GM19240 (cell line): Measurements from ENCODE around the gene ANKRD6.
A peak's percentile ranks its signal among the peaks of the same experiment; 100 is the strongest.

Source experiments
- DNase-seq: peaks from one replicate; pipeline ENCODE4 v3.0.0; 2011; ENCODE audit warnings: low spot score; ENCODE audit not compliant: insufficient read length

ANKRD6 gene

DNA sequence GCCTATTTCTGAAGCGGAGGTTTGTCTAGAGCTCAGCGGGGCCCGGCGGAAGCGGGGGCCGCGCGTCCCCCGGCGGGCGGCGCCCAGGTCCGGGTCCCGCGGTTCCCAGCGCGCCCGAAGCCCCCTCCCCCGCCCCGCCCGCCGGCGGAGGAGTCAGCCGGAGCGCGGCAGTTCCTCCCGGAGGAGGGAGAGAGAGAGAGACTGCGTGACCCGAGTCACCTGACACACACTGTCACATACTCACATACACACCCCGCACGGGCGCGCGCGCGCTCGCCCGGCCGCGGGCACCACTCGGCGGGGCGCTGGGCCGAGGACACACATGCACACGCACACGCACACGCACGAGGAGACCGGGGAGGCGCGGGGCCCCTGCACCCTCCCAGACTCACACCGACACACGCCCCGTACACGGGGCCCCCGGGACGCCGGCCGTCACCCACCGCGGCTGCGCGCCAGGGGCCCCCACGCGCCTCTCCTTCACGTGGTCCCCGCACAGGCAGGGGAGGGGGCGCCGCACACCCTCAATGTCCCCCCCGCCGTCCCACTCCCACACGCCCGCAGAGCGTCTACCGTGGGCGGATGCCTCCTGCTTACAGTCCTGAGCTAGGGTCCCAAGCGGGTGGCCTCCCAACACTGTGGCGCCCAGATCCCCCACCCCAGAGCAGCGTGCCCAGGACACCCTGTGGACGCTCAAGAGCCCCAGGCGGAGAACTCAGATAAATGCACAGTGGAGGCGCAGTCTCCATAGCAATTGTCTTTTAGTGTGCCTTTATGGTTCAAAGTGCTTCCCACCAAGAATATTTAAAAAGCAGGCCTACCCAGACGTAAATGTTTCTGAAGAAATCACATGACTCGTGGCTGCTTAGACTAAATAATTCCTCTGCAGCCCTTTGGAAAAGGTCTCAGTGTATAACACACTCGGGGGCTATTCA is 20.6 kb upstream of the ANKRD6 start, which contains the start of gene RRAGD:
RRAGD (minus strand) TSS at position 203 of the 935 bp plus-strand sequence. CDS start 280 bp downstream, outside the sequence.
- DNase-seq: peak; percentile 61

DNA sequence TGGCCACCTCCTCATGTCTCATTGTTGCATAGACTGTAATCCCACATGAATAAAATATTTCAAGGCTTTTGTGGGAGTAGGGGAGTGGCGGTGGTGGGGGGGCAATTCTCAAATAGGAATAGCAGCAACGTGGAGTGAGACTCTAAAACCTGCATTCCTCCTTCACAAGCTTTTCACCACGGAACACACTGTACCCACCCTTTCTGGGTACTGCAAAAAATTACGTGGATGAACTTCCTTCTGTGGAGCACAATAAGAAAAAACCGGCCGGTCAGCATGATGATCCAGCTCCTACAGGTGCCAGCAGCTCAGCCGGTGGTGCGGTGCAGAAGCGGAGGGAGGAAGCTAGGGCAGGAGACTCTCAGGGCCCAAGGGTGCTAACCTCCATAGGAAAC is 19.9 kb upstream of the ANKRD6 start:
- DNase-seq: no peak

- no peak for DNase-seq
These were observed 18.7 kb upstream of the ANKRD6 start for GRCh38 chr6:89414215-89414614.

DNA sequence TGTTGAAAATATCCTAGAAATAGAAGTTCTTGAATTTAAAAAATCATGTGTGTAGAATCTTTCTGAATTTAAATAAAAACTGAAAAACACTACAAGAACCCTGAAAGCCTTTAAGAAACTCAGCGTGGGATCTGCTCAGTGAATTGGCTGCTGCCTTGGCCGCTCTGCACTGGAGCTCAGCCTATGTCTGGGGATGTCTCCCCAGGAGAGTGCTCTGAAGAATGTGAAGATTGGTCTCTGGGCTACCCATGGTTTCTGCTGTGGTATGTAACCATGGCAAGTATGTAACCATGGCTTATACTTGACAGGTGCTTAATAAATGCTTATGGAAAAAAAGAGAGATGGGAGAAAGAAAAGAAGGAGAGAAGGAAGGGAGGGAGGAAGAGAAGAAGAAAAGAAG is 17.8 kb upstream of the ANKRD6 start:
- DNase-seq: no peak

DNA sequence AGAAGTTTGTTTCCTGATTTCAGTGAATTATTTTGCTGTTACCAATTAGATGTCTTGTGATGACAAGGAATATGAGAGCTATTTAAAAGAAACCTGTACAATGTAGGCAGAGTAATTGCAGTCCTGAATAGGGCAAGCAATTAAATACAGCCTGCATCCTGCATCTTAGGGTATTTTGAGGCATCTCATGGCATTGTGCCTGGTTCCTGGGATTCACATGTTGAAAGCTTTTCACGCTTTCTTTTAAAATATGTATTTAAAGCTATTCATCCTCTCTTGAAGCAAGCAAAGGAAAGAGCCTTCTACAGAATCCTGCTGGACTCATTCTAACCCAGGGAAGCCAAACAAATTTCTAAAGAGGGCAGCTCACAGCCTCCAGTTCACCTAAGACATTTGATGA is 16.2 kb upstream of the ANKRD6 start:
- no peak for DNase-seq

DNA sequence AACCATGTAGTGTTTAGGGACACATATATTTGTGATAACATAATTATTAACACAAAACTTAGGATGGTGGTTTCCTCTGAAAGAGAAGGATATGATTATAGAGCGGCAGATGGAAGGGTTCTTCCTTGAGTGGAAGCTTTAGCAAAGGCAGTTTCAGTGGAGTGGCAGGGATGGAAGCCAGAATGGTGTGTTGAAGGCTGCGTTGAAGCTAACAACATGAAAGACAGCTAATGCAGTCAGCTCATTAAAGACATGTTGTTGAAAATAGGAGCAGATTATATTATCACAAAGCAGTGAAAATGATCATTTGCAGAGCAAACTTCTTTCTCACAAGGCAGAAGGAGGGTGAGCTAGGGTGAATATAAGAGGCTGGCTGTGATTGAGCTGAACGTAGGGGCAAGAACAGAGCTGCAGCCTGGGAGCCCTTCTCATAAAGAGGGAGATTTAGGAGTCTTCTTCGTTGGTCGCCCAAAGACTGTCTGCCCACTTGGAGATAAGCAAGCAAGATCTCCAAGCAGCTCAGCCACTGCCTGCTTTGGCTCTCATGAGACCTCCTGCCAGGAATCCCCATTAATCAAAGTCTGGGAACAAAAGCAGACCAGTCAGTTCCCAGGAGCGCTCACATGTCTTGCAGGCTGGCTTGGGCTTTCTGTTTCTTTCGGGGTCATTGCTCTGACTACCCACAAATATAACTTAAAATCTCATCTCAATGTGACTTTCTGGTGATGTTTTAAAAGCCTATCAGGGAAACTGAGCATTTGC is 2.6 kb upstream of the ANKRD6 start:
- DNase-seq: no peak

DNA sequence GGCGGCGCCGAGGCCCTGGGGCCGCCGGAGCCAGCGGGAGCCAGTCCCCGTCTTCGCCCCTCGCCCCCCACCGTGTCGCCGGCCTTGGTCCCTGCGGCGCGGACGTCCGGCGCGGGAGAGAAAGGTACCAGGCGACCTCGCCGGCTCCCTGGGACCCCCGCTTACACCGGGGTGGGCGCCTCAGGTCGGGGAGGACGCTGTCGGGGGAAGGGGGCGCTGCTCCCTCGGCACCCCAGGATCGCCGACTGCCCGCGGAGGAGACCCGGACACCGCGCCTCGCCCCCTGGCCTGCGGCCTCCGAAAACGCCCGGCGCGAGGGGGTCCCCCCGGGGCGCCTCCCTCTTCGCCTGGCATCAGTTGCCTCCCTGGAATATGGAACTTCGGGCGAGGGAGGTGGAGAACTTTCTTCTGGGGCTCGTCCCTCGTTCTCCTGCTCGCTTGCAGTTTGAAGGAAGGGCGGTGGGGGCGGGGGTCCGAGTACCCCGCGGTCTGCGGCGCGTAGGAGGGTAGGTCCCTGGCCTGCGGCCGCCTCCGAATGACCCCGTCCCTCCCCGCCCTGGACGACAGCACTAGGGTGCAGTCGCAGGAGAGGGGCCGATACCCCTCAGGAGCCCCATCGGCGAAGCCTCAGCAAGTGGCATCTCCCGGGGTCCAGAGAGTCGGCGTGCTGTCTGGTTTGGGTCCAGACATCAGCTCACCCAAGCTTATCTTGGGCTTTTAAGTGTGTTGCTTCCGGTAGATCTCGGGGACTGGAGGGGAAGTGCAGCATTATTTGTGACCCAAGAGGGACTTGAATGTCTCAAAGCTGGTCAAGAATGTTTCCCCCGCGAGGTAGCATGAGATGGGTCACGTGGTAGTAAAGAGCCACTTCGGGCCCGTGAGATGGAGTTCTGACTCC is 549 bp downstream of the ANKRD6 start:
- DNase-seq: peak; percentile 11

GRCh38 chr6:89434150-89434499 is 1.2 kb downstream of the ANKRD6 start:
- DNase-seq: no peak

- DNase-seq: no peak
These were observed 2.0 kb downstream of the ANKRD6 start for GRCh38 chr6:89434954-89435353.

DNA sequence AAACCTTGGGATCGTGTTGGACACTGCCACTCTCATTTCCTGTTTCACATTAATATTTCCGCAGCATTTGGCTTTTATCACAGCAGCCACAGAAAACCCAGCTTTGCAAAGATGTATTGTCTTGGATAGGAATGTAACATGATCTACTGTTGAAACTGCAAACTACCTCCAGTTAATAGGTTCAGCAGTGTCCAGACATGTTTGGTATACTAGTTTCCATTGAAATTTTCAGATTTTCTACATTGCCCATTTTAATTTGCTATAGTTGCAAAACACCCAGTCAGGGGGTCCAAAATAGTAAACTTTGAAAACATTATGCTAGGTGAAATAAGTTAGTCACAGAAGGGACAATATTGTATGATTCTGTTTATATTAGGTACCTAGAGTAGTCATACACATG is 3.3 kb downstream of the ANKRD6 start:
- no peak for DNase-seq

DNA sequence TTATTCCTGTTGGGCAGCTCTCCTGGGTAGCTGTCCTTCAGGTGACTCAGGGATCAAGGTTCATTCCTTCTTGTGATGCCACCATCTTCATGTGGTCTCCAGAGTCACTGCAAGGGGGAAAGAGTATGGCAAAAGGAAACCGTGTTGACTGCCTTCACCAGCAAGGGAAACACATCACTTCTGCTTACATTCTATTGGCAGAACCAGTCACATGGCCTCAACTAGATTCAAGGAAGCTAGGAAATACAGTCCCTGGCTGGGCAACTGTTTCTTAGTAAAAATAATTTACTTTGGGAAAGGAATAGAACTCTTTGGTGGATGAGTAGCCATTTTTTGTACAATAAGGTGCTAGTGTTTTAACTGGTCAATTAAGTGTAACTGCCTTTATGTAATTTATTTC is 5.3 kb downstream of the ANKRD6 start:
- DNase-seq: no peak

GRCh38 chr6:89439014-89439413 is 6.1 kb downstream of the ANKRD6 start:
- DNase-seq: no peak

- no peak for DNase-seq
These were observed 7.2 kb downstream of the ANKRD6 start for GRCh38 chr6:89440200-89440599.

DNA sequence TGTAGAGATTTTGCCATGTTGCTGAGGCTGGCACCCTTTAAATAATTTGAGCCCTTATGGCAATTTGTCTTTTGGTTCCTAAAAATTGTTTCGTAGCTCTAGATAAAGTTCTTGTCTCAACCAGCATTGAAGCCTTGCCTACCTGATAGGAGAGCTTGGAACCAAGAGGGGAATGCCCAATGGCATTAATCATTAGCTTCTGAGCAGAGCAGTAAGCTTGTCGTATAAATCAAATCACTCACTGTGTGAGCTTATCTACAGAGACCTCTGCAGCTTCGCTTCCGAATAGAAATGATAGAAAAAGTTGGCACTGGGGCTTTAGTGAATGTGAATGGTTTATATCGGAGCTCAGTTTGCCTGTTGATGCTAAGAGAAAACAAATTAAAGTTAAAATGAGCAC is 10.7 kb downstream of the ANKRD6 start:
- DNase-seq: no peak

GRCh38 chr6:89449193-89449592 is 16.2 kb downstream of the ANKRD6 start:
- DNase-seq: no peak

GRCh38 chr6:89452281-89452680 is 19.3 kb downstream of the ANKRD6 start:
- DNase-seq: no peak

GRCh38 chr6:89454300-89454699 is 21.3 kb downstream of the ANKRD6 start:
- no peak for DNase-seq

- DNase-seq: no peak
These were observed 25.8 kb downstream of the ANKRD6 start for GRCh38 chr6:89458704-89459103.

DNA sequence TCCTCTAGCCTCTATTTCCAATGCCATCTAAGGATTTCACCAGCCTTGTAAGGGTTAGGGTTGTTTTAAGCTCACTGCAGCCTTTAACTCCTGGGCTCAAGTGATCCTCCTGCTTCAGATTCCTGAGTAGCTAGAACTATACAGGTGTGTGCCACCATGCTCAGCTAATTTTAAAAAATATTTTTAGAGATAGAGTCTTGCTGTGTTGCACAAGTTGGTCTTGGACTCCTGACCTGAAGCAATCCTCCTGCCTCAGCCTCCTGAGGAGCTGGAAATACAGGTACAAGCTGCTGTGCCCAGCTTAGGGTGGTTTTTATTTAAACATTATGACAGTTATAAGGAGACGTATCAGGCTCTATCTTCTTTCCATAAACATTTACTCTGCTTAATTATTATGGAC is 26.5 kb downstream of the ANKRD6 start:
- DNase-seq: no peak

- DNase-seq: no peak
These were observed 27.8 kb downstream of the ANKRD6 start for GRCh38 chr6:89460713-89461112.

DNA sequence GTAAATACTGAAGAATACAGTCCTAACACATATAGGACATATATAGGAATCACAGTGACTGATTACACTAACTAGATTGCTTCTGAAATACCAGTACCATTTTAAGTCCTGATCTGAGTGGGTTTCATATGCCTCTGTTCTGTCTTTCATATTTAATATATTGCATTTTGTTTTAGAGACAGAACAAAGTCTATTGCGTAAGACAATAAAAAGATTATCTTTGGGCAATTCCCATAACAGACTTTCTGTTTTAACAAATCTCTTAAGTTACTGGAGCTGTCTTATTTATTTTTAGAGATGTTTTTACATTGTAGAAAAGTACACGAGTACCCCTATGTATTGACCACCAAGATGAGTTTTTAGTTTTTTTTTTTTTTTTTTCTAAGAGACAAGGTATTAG is 29.6 kb downstream of the ANKRD6 start:
- DNase-seq: no peak

- no peak for DNase-seq
These were observed 31.3 kb downstream of the ANKRD6 start for GRCh38 chr6:89464295-89464694.
